ES-I3 (cell line): Measurements from ENCODE around the gene PLXNA4.

Experiments used
- H3K36me3 ChIP-seq: 2 replicates; pipeline ENCODE4 v1.6.1; 2013; ENCODE audit warnings: mild to moderate bottlenecking, low read length, control low read depth, moderate library complexity; ENCODE audit not compliant: insufficient read depth
- H3K4me1 ChIP-seq: 2 replicates; pipeline ENCODE4 v1.6.1; 2013; ENCODE audit warnings: mild to moderate bottlenecking, control low read depth, low read length; ENCODE audit not compliant: insufficient read depth
- H3K9ac ChIP-seq: 2 replicates; pipeline ENCODE4 v1.6.1; 2013; ENCODE audit warnings: low read depth, mild to moderate bottlenecking, low read length, moderate library complexity
- H3K9me3 ChIP-seq: 2 replicates; pipeline ENCODE4 v1.6.1; 2013; ENCODE audit warnings: mild to moderate bottlenecking, low read length, moderate library complexity; ENCODE audit not compliant: control insufficient read depth, insufficient read depth

The PLXNA4 gene

GRCh38 chr7:132578050-132578370 is 1.7 kb upstream of the PLXNA4 start:
- Histone ChIP-seq H3K9ac (no peak overlapping the region), H3K36me3 (no peaks in the 10 kb centered on the region), H3K9me3 (no peaks in the 10 kb centered on the region), H3K4me1 (peaks cover 20% of the 10 kb centered on the region; the same call in 1 of the 2 replicates)

GRCh38 chr7:132577206-132578049 is 1.2 kb upstream of the PLXNA4 start:
- Histone ChIP-seq H3K36me3 (no peaks in the 10 kb centered on the region), H3K9me3 (no peaks in the 10 kb centered on the region), H3K9ac (peak overlapping the region; percentile 53; the same call in 1 of the 2 replicates), H3K4me1 (peaks cover 20% of the 10 kb centered on the region; the same call in 1 of the 2 replicates)

- Histone ChIP-seq H3K9ac (peak overlapping the region; percentile 52; the same call in 1 of the 2 replicates), H3K4me1 (peaks cover 20% of the 10 kb centered on the region; the same call in 1 of the 2 replicates), H3K36me3 (no peaks in the 10 kb centered on the region), H3K9me3 (no peaks in the 10 kb centered on the region)
Observed at GRCh38 chr7:132576721-132577085, 433 bp upstream of the PLXNA4 start.

- Histone ChIP-seq H3K9me3 (no peaks in the 10 kb centered on the region), H3K4me1 (peaks cover 20% of the 10 kb centered on the region), H3K9ac (peak overlapping the region; percentile 52; the same call in 1 of the 2 replicates), H3K36me3 (no peaks in the 10 kb centered on the region)
Observed at GRCh38 chr7:132575419-132575981, 770 bp downstream of the PLXNA4 start.

- H3K9me3 ChIP-seq, result no peaks in the 10 kb centered on the region
- H3K4me1 ChIP-seq, result peaks cover 20% of the 10 kb centered on the region
- H3K36me3 ChIP-seq, result no peaks in the 10 kb centered on the region
- H3K9ac ChIP-seq, result no peak overlapping the region
Observed at GRCh38 chr7:132574223-132574622, 2.0 kb downstream of the PLXNA4 start.

- Histone ChIP-seq H3K9me3 (no peaks in the 10 kb centered on the region), H3K9ac (no peak overlapping the region), H3K4me1 (peaks cover 20% of the 10 kb centered on the region), H3K36me3 (no peaks in the 10 kb centered on the region)
Observed at GRCh38 chr7:132573251-132573955, 2.9 kb downstream of the PLXNA4 start.

- Histone ChIP-seq H3K9me3 (no peaks in the 10 kb centered on the region), H3K36me3 (no peaks in the 10 kb centered on the region), H3K9ac (no peak overlapping the region), H3K4me1 (peaks cover 17% of the 10 kb centered on the region)
Observed at GRCh38 chr7:132572526-132572925, 3.7 kb downstream of the PLXNA4 start.

GRCh38 chr7:132571970-132572369 is 4.3 kb downstream of the PLXNA4 start:
- Histone ChIP-seq H3K4me1 (peaks cover 17% of the 10 kb centered on the region), H3K9ac (no peak overlapping the region), H3K9me3 (no peaks in the 10 kb centered on the region), H3K36me3 (no peaks in the 10 kb centered on the region)

- H3K9me3 ChIP-seq, result no peaks in the 10 kb centered on the region
- H3K4me1 ChIP-seq, result peaks cover 17% of the 10 kb centered on the region
- H3K36me3 ChIP-seq, result no peaks in the 10 kb centered on the region
Observed at GRCh38 chr7:132569884-132570614, 6.2 kb downstream of the PLXNA4 start.

GRCh38 chr7:132568962-132569361 is 7.3 kb downstream of the PLXNA4 start:
- Histone ChIP-seq H3K36me3 (no peaks in the 10 kb centered on the region), H3K4me1 (peaks cover 13% of the 10 kb centered on the region), H3K9me3 (no peaks in the 10 kb centered on the region), H3K9ac (no peak overlapping the region)

More at GRCh38 chr7:132569884-132570614, 6.2 kb downstream of the PLXNA4 start:
- no peak overlapping the region for H3K9ac ChIP-seq

- Histone ChIP-seq H3K9me3 (no peaks in the 10 kb centered on the region), H3K9ac (no peak overlapping the region), H3K36me3 (no peaks in the 10 kb centered on the region), H3K4me1 (peaks cover 7% of the 10 kb centered on the region; the same call in 1 of the 2 replicates)
Observed at GRCh38 chr7:132565885-132566284, 10.4 kb downstream of the PLXNA4 start.

- Histone ChIP-seq H3K9me3 (no peaks in the 10 kb centered on the region), H3K9ac (no peak overlapping the region), H3K4me1 (0 out of 2 replicates have a peak, but pooled peaks cover 7% of the 10 kb centered on the region), H3K36me3 (no peaks in the 10 kb centered on the region)
Observed at GRCh38 chr7:132565441-132565840, 10.8 kb downstream of the PLXNA4 start.

GRCh38 chr7:132564849-132565248 is 11.4 kb downstream of the PLXNA4 start:
- Histone ChIP-seq H3K4me1 (0 out of 2 replicates have a peak, but pooled peaks cover 7% of the 10 kb centered on the region), H3K36me3 (no peaks in the 10 kb centered on the region), H3K9ac (no peak overlapping the region), H3K9me3 (no peaks in the 10 kb centered on the region)

- Histone ChIP-seq H3K9me3 (no peaks in the 10 kb centered on the region), H3K36me3 (no peaks in the 10 kb centered on the region), H3K4me1 (0 out of 2 replicates have a peak, but pooled peaks cover 7% of the 10 kb centered on the region), H3K9ac (no peak overlapping the region)
Observed at GRCh38 chr7:132564090-132564489, 12.2 kb downstream of the PLXNA4 start.
